Endothelial cell of umbilical vein (primary cell): ENCODE data around the gene ZIC1. TPM values are rescaled to one million over a fixed set of nuclear protein-coding genes. Genes with fewer than 3 reads are reported as not detected.

ENCODE experiments used
- BruUV-seq: library from RNA; stranded (reverse); fragments of 400-500 nt; replicated peaks from 2 replicates; lab custom pipeline; 2021; lab: Mats Ljungman, UMichigan
- CTCF ChIA-PET: fragments of 300-600, 350-600 bp; sonication (Branson Sonifier 250); formaldehyde crosslinking; loops from one replicate; lab custom pipeline; 2021; ENCODE audit warnings: antibody characterized with exemption, inconsistent platforms; lab: Charles Lee
- POLR2A ChIA-PET: fragments of 300-600, 350-600 bp; sonication (Branson Sonifier 250); formaldehyde crosslinking; loops from one replicate; lab custom pipeline; 2021; ENCODE audit warnings: antibody characterized with exemption, inconsistent platforms; lab: Charles Lee
- DNase-seq: peaks from one replicate; pipeline ENCODE4 v3.0.0-alpha.2; 2011; ENCODE audit warnings: low read depth, low spot score
- FAIRE-seq: peaks from 2 replicates; lab custom pipeline; 2011; peaks lifted over from hg19 to GRCh38; lab: Jason Lieb, UNC
- H2AFZ ChIP-seq: 2 replicates; pipeline ENCODE4 v1.6.0; 2012; ENCODE audit warnings: low read depth, low read length, control low read depth, inconsistent platforms
- H3K27ac ChIP-seq: 2 replicates; pipeline ENCODE4 v1.5.1; 2011; ENCODE audit warnings: low read depth, mild to moderate bottlenecking, control low read depth, low read length, moderate library complexity; ENCODE audit not compliant: insufficient read depth
- H3K27me3 ChIP-seq, 2 experiments: 2 replicates each; pipeline versions ENCODE4 v1.6.0 to v1.6.1; 2011; ENCODE audit warnings: low read length in 2 of 2, mixed read lengths in 1 of 2; ENCODE audit not compliant: control insufficient read depth in 2 of 2, insufficient read depth in 2 of 2
- H3K36me3 ChIP-seq, 2 experiments: 2 replicates in 1 of 2; 3 replicates in 1 of 2; pipeline ENCODE4 v1.5.1; 2011; ENCODE audit warnings: low read length in 2 of 2, mild to moderate bottlenecking in 1 of 2, moderate library complexity in 1 of 2; ENCODE audit not compliant: control insufficient read depth in 2 of 2, insufficient read depth in 2 of 2; ENCODE audit errors: extremely low read depth in 1 of 2
- H3K4me1 ChIP-seq: 3 replicates; pipeline ENCODE4 v1.5.1; 2011; ENCODE audit warnings: mild to moderate bottlenecking, low read length; ENCODE audit not compliant: control insufficient read depth, insufficient read depth; ENCODE audit errors: extremely low read depth
- H3K4me2 ChIP-seq: 2 replicates; pipeline ENCODE4 v1.6.1; 2011; ENCODE audit warnings: low read length, control low read depth, mixed read lengths; ENCODE audit not compliant: insufficient read depth
- H3K4me3 ChIP-seq, 3 experiments: fragments of 200-600 bp in 1 of 3; sonication (generic), shearing (Covaris generic) in 1 of 3; replicated peaks in 1 of 3; 2 replicates each; pipeline ENCODE4 v1.5.1; 2011 to 2016; ENCODE audit warnings: control low read depth in 3 of 3, low read length in 3 of 3, mild to moderate bottlenecking in 2 of 3, inconsistent platforms in 1 of 3, low read depth in 1 of 3, moderate library complexity in 1 of 3; ENCODE audit not compliant: insufficient read depth in 1 of 3
- H3K79me2 ChIP-seq: 2 replicates; pipeline ENCODE4 v1.6.0; 2012; ENCODE audit warnings: low read length, inconsistent platforms; ENCODE audit not compliant: control insufficient read depth, insufficient read depth
- H3K9ac ChIP-seq: replicated peaks from 2 replicates; pipeline ENCODE3; 2011; ENCODE audit warnings: low read length, control low read depth; ENCODE audit not compliant: insufficient read depth; ENCODE audit errors: extremely low read depth
- H3K9me1 ChIP-seq: replicated peaks from 3 replicates; pipeline ENCODE4 v1.6.0; 2011; ENCODE audit warnings: mild to moderate bottlenecking, low read length; ENCODE audit not compliant: control insufficient read depth, insufficient read depth; ENCODE audit errors: extremely low read depth
- H3K9me3 ChIP-seq: replicated peaks from 2 replicates; pipeline ENCODE4 v1.5.1; 2012; ENCODE audit warnings: low read length, inconsistent platforms; ENCODE audit not compliant: control insufficient read depth, insufficient read depth
- H4K20me1 ChIP-seq: replicated peaks from 2 replicates; pipeline ENCODE3; 2011; ENCODE audit warnings: mild to moderate bottlenecking, low read length; ENCODE audit not compliant: control insufficient read depth, insufficient read depth; ENCODE audit errors: extremely low read depth
- EZH2 ChIP-seq: IDR thresholded peaks from 2 replicates; pipeline ENCODE4 v1.6.1; 2012; ENCODE audit warnings: borderline replicate concordance, low read depth, mild to moderate bottlenecking, moderate library complexity, low read length, inconsistent platforms; ENCODE audit not compliant: severe bottlenecking
- dilution Hi-C: fragments of 300-500 bp; cut with MboI; formaldehyde crosslinking; loops from one replicate; pipeline ENCODE4 v1.15.0; 2019; ENCODE audit warnings: low sequenced_read_pairs; ENCODE audit not compliant: extremely low pct_ligation_motif_present
- intact Hi-C: fragments of 100-400 bp; cut with micrococcal nuclease; formaldehyde crosslinking; loops from one replicate; pipeline ENCODE4 v1.10.0; 2022
- polyA plus RNA-seq, 4 experiments: library from polyadenylated mRNA; depleted of rRNA in 3 of 4; stranded (reverse) in 3 of 4; unstranded in 1 of 4; fragments of >200 nt; gene quantifications; 2 replicates each; pipeline versions ENCODE4 v1.2.1 to v1.2.3, GENCODE V29; 2011 to 2012; ENCODE audit warnings: missing spikeins in 1 of 4
- total RNA-seq: library from RNA; stranded (reverse); gene quantifications from 2 replicates; pipeline ENCODE4 v1.2.3, GENCODE V29; 2021
- TF ChIP-seq, protein P1 (sequence below), 2 donors: IDR thresholded peaks; 1 replicate in 1 of 2; 2 replicates in 1 of 2; pipeline ENCODE4 v1.5.1; 2011; ENCODE audit warnings: low read length in 2 of 2, mild to moderate bottlenecking in 2 of 2, moderate library complexity in 2 of 2, control low read depth in 1 of 2, inconsistent platforms in 1 of 2, low read depth in 1 of 2; ENCODE audit not compliant: insufficient read depth in 1 of 2; ENCODE audit errors: extremely low read depth in 1 of 2

The ZIC1 gene
- total and polyA plus RNA-seq, 2 donors (not counting 3 experiments of a cell fraction or from before 2014, with no cell fraction given): not detected

DNA sequence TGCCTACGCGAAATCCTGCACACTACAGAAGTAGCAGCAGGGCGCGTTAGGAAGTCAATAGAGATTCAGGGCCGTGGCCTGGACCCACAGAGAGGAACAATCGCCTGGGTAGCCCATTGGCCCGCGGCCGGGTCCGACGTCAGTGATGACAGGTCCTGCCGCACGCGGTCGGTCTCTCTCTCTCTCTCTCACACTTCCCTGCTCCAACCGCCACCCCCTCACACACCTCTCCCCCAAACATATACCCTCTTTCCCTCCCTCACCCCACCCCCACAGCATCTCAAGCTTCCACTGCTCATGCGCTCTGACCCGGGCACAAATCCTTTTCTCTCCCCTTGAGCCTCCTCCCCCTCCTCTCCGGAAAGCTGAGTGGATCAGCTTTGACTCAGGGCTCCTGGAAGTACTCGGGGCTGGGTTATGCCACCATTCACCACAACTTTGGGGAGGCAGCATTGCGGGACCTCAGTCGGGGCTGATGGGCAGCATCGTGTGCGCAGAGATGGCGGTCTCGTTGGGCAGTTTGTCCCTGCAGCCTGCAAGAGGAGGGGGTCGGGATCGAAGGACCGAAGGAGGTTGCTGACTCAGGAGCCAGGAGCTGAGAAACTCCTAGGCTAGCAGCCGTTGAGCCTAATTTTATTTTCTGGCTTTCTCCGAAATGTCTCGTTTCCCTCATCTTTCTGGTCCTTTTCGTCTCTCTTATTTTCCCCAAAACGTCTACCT lies 11.8 kb upstream of the ZIC1 start:
- Histone ChIP-seq H4K20me1 (no peaks in the 10 kb centered on the region), H3K9me1 (no peaks in the 10 kb centered on the region), H2AFZ (no peak overlapping the region), H3K9ac (no peak overlapping the region), H3K27ac (no peak overlapping the region), H3K4me2 (no peak overlapping the region), H3K36me3 (no peaks in the 10 kb centered on the region), H3K27me3 (peaks cover 83 to 95% of the 10 kb centered on the region in 2 experiments), H3K4me1 (peaks cover 4% of the 10 kb centered on the region), H3K9me3 (no peaks in the 10 kb centered on the region), H3K4me3 (no peak overlapping the region), H3K79me2 (no peaks in the 10 kb centered on the region)
- FAIRE-seq (no peak), DNase-seq (no peak)
- dilution Hi-C loops (no loop called here), intact Hi-C loops (no loop called here)
- POLR2A ChIA-PET: no interaction called here
- no TSS peak for BruUV-seq
- CTCF ChIA-PET: interaction anchor here (0.9 to 1.7 kb wide), 3 partner anchors 8 to 680 kb away, joined by 3 to 5 read pairs (median 3); no protein-coding TSS in a partner anchor
- TF ChIP-seq EZH2: peak; percentile 18
- TF ChIP-seq, protein P1, sequence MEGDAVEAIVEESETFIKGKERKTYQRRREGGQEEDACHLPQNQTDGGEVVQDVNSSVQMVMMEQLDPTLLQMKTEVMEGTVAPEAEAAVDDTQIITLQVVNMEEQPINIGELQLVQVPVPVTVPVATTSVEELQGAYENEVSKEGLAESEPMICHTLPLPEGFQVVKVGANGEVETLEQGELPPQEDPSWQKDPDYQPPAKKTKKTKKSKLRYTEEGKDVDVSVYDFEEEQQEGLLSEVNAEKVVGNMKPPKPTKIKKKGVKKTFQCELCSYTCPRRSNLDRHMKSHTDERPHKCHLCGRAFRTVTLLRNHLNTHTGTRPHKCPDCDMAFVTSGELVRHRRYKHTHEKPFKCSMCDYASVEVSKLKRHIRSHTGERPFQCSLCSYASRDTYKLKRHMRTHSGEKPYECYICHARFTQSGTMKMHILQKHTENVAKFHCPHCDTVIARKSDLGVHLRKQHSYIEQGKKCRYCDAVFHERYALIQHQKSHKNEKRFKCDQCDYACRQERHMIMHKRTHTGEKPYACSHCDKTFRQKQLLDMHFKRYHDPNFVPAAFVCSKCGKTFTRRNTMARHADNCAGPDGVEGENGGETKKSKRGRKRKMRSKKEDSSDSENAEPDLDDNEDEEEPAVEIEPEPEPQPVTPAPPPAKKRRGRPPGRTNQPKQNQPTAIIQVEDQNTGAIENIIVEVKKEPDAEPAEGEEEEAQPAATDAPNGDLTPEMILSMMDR (IDR thresholded peaks at IDR 0.05; ENCODE audit: extremely low read depth in 1 of 2, insufficient read depth in 1 of 2, low read depth in 1 of 2, low read length in 2 of 2): no peak
